ENCODE measurements around the gene TIPARP.

GRCh38 chr3:156689608-156690007, 15.2 kb downstream of the TIPARP start:
- TF ChIP-seq POLR2AphosphoS5 (IDR thresholded peaks at IDR 0.05; ENCODE audit: low read depth, low read length) = no peak
- TF ChIP-seq TAF1 (IDR thresholded peaks at IDR 0.05; ENCODE audit: borderline replicate concordance, insufficient read depth, low read length) = no peak
- no peak for TF ChIP-seq SIN3A (IDR thresholded peaks at IDR 0.05; ENCODE audit: borderline replicate concordance, insufficient read depth, low read length)
- TF ChIP-seq REST (IDR thresholded peaks at IDR 0.05; ENCODE audit: insufficient read depth in 1 of 2, low read depth in 2 of 2, low read length in 2 of 2) = no peak
- TF ChIP-seq FOXP2 (optimal IDR thresholded peaks at IDR 0.05; ENCODE audit: borderline replicate concordance, extremely low read depth, extremely low read length, insufficient read depth) = no peak

All from PFSK-1 (cell line).